ENCODE measurements around the gene MCRS1. TPM values are rescaled to one million over a fixed set of nuclear protein-coding genes. Genes with fewer than 3 reads are reported as not detected.

MCRS1 gene
- total and polyA plus RNA-seq, 10 of the 15 experiments (the other 5 are each of a cell fraction or from before 2014, with no cell fraction given) = 34.3 to 82.8 (median 57.6) TPM

- whole genome bisulfite sequencing (ENCODE audit: insufficient coverage, insufficient replicate concordance, low lambda C conversion rate, missing lambda C conversion rate) = 89% methylated on average over 4 of the region's 4 CpGs
- CTCF ChIA-PET = no interaction called here
- BruUV-seq (replicated peaks) = no TSS peak
These were observed 46.6 kb downstream of the MCRS1 start for GRCh38 chr12:49521389-49521788.

GRCh38 chr12:49519574-49519936 is 48.4 kb downstream of the MCRS1 start:
- Histone ChIP-seq H4K20me1 (ENCODE audit: control insufficient read depth, insufficient read depth) (no peaks in the 10 kb centered on the region), H3K9me3 (replicated peaks; ENCODE audit: control insufficient read depth, insufficient read depth, low read length) (no peaks in the 10 kb centered on the region), H3K36me3 (ENCODE audit: control insufficient read depth in 2 of 2, insufficient read depth in 2 of 2, low read length in 1 of 2) (peaks cover 0 to 8% of the 10 kb centered on the region in 2 experiments; a peak in 1 of 4 replicates), H3K79me2 (ENCODE audit: control insufficient read depth, insufficient read depth, low read length) (no peaks in the 10 kb centered on the region), H3K4me1 (ENCODE audit: control insufficient read depth, insufficient read depth, low read length) (no peaks in the 10 kb centered on the region), H2AFZ (ENCODE audit: control insufficient read depth, low read depth, low read length) (no peak overlapping the region), H3K4me2 (ENCODE audit: control insufficient read depth, insufficient read depth) (no peak overlapping the region), H3K27me3 (replicated peaks in 1 of 2; ENCODE audit: control insufficient read depth in 2 of 2, insufficient read depth in 2 of 2, low read length in 1 of 2) (no peaks in the 10 kb centered on the region), H3K9ac (ENCODE audit: control insufficient read depth, insufficient read depth, low read length) (no peak overlapping the region), H3K4me3 (no peak overlapping the region), H3K27ac (ENCODE audit: control insufficient read depth, insufficient read depth) (no peak overlapping the region)
- in situ Hi-C loops (cut with MboI) (loop anchor here (5.0 kb wide), 1 partner anchor 157 kb away; no protein-coding TSS in a partner anchor), intact Hi-C loops (cut with micrococcal nuclease; ENCODE audit: unreplicated experiment) (no loop called here)
- ChIA-PET SMC1A (ENCODE audit: uncharacterized antibody, unreplicated experiment) (interaction anchor here (33.2 kb wide), 1 partner anchor 158 kb away, joined by 740 read pairs; the partner anchor contains the start of gene SPATS2), RAD21 (ENCODE audit: unreplicated experiment) (interaction anchor here (3.1 kb wide), 1 partner anchor 161 kb away, joined by 19 read pairs; no protein-coding TSS in a partner anchor), CTCF (interaction anchor here (1.3 to 10.1 kb wide), 2 partner anchors 157 to 161 kb away, joined by 5 to 712 read pairs; partner anchors contain the start of gene SPATS2), POLR2A (no interaction called here)
- no peak for ATAC-seq
- no peak for DNase-seq (ENCODE audit: low read depth, low spot score)
- WGBS (ENCODE audit: insufficient coverage, insufficient replicate concordance, low lambda C conversion rate, missing lambda C conversion rate) = 100% methylated on average over 5 of the region's 5 CpGs
- FAIRE-seq = no peak
- no TSS peak for BruUV-seq (replicated peaks)
- no peak for TF ChIP-seq FOXK2 (IDR thresholded peaks at IDR 0.05)
- TF ChIP-seq JUND (IDR thresholded peaks at IDR 0.05; ENCODE audit: low read depth, low read length) = no peak
- TF ChIP-seq ZNF592 (IDR thresholded peaks at IDR 0.05) = no peak
- no peak for TF ChIP-seq HDAC2 (IDR thresholded peaks at IDR 0.05)
- no peak for TF ChIP-seq PBX3 (IDR thresholded peaks at IDR 0.05; ENCODE audit: insufficient replicate concordance, low read depth, low read length)
- TF ChIP-seq NFYA (IDR thresholded peaks at IDR 0.05; ENCODE audit: borderline replicate concordance, low read depth, low read length) = no peak
- no peak for TF ChIP-seq SIX5 (IDR thresholded peaks at IDR 0.05; ENCODE audit: low read depth, low read length, severe bottlenecking)

More at GRCh38 chr12:49521389-49521788, 46.6 kb downstream of the MCRS1 start:
- ChIA-PET SMC1A (ENCODE audit: uncharacterized antibody, unreplicated experiment) (interaction anchor here (33.2 kb wide), 1 partner anchor 160 kb away, joined by 740 read pairs; the partner anchor contains the start of gene SPATS2), POLR2A (no interaction called here), RAD21 (ENCODE audit: unreplicated experiment) (no interaction called here)
- Histone ChIP-seq H3K4me2 (ENCODE audit: control insufficient read depth, insufficient read depth) (no peak overlapping the region), H3K9me3 (replicated peaks; ENCODE audit: control insufficient read depth, insufficient read depth, low read length) (no peaks in the 10 kb centered on the region), H4K20me1 (ENCODE audit: control insufficient read depth, insufficient read depth) (no peaks in the 10 kb centered on the region), H2AFZ (ENCODE audit: control insufficient read depth, low read depth, low read length) (no peak overlapping the region), H3K4me1 (ENCODE audit: control insufficient read depth, insufficient read depth, low read length) (no peaks in the 10 kb centered on the region), H3K79me2 (ENCODE audit: control insufficient read depth, insufficient read depth, low read length) (no peaks in the 10 kb centered on the region), H3K4me3 (no peak overlapping the region), H3K36me3 (ENCODE audit: control insufficient read depth in 2 of 2, insufficient read depth in 2 of 2, low read length in 1 of 2) (peaks cover 11 to 15% of the 10 kb centered on the region in 2 experiments; a peak in 3 of 4 replicates), H3K9ac (ENCODE audit: control insufficient read depth, insufficient read depth, low read length) (no peak overlapping the region), H3K27ac (ENCODE audit: control insufficient read depth, insufficient read depth) (no peak overlapping the region), H3K27me3 (replicated peaks in 1 of 2; ENCODE audit: control insufficient read depth in 2 of 2, insufficient read depth in 2 of 2, low read length in 1 of 2) (no peaks in the 10 kb centered on the region)
- no peak for TF ChIP-seq MTA3 (IDR thresholded peaks at IDR 0.05; ENCODE audit: borderline replicate concordance, low read length)
- no peak for TF ChIP-seq PKNOX1 (IDR thresholded peaks at IDR 0.05)
- ATAC-seq = no peak
- DNase-seq (ENCODE audit: low read depth, low spot score) = no peak
- FAIRE-seq = no peak
- in situ Hi-C loops (cut with MboI) = no loop called here
- intact Hi-C loops (cut with micrococcal nuclease; ENCODE audit: unreplicated experiment) = no loop called here

All from GM12878 (cell line).